ENCODE measurements around the gene CCDC127. TPM values are rescaled to one million over a fixed set of nuclear protein-coding genes. Genes with fewer than 3 reads are reported as not detected.
A peak's percentile ranks its signal among the peaks of the same experiment; 100 is the strongest.

The CCDC127 gene
- total RNA-seq, 1 donor from 2014 or later, result 10.1 TPM

DNA sequence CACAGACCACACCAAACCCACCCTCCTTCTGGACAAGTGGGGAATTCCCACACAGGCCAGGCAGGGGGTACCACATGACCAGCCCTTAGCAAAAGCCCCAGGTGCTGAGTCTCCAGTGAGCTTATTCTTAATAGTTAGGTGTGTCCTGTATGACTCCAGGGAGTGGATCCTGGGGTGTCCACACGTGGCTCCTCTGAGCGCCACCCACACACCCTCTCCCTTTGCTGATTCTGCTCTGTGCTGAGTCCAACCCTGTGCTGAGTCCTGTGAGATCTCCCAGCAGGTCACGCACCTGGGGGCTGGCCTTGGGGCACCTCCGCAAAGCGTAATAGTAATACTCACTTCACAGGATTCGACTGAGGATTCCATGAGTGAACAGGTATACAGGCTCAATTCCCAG lies 14.0 kb downstream of the CCDC127 start:
- TF ChIP-seq, protein P1, sequence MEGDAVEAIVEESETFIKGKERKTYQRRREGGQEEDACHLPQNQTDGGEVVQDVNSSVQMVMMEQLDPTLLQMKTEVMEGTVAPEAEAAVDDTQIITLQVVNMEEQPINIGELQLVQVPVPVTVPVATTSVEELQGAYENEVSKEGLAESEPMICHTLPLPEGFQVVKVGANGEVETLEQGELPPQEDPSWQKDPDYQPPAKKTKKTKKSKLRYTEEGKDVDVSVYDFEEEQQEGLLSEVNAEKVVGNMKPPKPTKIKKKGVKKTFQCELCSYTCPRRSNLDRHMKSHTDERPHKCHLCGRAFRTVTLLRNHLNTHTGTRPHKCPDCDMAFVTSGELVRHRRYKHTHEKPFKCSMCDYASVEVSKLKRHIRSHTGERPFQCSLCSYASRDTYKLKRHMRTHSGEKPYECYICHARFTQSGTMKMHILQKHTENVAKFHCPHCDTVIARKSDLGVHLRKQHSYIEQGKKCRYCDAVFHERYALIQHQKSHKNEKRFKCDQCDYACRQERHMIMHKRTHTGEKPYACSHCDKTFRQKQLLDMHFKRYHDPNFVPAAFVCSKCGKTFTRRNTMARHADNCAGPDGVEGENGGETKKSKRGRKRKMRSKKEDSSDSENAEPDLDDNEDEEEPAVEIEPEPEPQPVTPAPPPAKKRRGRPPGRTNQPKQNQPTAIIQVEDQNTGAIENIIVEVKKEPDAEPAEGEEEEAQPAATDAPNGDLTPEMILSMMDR (IDR thresholded peaks at IDR 0.05; ENCODE audit: unreplicated experiment), result no peak
- Mint-ChIP-seq H3K9me3 (ENCODE audit: low read depth) (no peaks in the 10 kb centered on the region), H3K4me3 (ENCODE audit: low read depth) (no peak overlapping the region), H3K27ac (no peak overlapping the region), H3K4me1 (ENCODE audit: low read depth) (peaks cover 5% of the 10 kb centered on the region), H3K27me3 (no peaks in the 10 kb centered on the region), H3K36me3 (ENCODE audit: insufficient read depth) (peaks cover 9% of the 10 kb centered on the region)
- DNase-seq (ENCODE audit: low spot score, unreplicated experiment), result no peak

DNA sequence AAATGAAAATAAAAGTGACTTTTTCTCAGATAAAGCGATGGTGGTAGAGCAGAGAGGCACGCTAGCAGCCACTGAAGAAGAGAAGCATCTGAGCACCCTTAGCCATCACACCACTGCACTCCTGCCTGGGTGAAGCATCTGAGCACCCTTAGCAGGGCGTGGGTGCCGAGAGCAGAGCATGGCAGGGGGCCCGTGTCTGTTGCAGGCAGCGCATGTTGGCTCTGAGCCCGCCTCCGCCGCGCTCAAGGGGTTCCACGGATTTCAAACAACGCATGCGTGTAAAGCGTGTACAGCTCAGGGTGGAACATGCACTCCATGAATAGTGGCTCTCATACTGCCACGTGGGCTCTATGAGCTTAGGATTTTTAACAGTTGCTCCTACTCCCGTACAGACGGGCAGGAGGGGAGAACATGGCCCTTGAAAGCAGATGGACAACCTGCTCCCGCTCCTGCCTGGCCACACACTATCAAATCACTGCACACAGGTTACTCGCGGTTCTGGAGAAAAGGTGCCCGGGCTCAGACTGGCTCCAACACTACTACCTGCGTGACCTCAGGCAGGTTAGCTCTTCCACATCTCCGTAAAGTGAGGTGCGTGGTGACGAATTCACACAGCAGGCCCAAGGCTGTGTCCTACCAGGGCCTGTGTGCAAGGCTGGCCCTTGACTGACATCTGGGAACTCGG lies 14.6 kb downstream of the CCDC127 start:
- TF ChIP-seq, protein P1 (IDR thresholded peaks at IDR 0.05; ENCODE audit: unreplicated experiment), result no peak
- DNase-seq (ENCODE audit: low spot score, unreplicated experiment), result no peak
- Mint-ChIP-seq H3K27ac (peak overlapping the region; percentile 11), H3K36me3 (ENCODE audit: insufficient read depth) (peaks cover 9% of the 10 kb centered on the region), H3K9me3 (ENCODE audit: low read depth) (no peaks in the 10 kb centered on the region), H3K4me3 (ENCODE audit: low read depth) (no peak overlapping the region), H3K4me1 (ENCODE audit: low read depth) (peaks cover 5% of the 10 kb centered on the region), H3K27me3 (no peaks in the 10 kb centered on the region)

DNA sequence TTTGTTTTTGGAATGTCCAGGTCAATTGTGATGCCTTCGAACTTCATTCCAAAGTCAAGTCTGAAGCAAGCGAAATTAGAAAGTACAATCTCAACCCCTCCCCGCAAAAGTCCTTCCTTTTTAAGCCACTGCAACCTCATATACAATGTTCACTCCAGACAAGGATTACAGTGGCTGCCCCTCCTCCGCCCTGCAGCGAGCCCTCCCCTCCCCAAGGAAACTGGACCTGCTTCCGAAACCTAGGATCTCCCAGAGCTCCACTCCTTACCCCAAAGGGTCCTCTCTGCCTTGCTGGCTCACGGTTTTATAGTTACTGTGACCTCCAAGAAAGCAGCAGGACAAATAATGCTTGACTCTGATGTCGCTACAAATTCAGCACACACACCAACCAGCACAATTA lies 16.3 kb downstream of the CCDC127 start:
- no peaks in the 10 kb centered on the region for H3K27me3 Mint-ChIP-seq
- H3K4me1 Mint-ChIP-seq (ENCODE audit: low read depth), result no peaks in the 10 kb centered on the region
- peaks cover 9% of the 10 kb centered on the region for H3K36me3 Mint-ChIP-seq (ENCODE audit: insufficient read depth)
- no peak for DNase-seq (ENCODE audit: low spot score, unreplicated experiment)
- H3K9me3 Mint-ChIP-seq (ENCODE audit: low read depth), result no peaks in the 10 kb centered on the region
- no peak overlapping the region for H3K27ac Mint-ChIP-seq
- TF ChIP-seq, protein P1 (IDR thresholded peaks at IDR 0.05; ENCODE audit: unreplicated experiment), result no peak
- H3K4me3 Mint-ChIP-seq (ENCODE audit: low read depth), result no peak overlapping the region

DNA sequence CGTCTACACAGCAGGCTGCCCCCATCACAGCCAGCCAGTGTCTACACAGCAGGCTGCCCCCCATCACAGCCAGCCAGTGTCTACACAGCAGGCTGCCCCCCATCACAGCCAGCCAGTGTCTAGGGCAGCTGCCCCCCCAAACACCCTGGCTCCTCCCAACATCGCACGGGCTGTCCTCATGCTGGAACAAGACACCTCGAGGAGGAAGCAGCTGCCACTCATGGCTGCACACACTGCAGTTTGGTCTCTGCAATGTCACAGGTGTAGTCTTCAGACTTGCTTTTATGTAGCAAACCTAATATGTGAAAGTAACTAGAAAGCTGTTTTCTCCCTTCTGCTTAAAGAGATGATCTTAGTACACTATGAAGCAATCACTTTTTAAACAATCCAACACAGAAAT lies 17.0 kb downstream of the CCDC127 start:
- no peak for DNase-seq (ENCODE audit: low spot score, unreplicated experiment)
- H3K4me3 Mint-ChIP-seq (ENCODE audit: low read depth), result no peak overlapping the region
- no peaks in the 10 kb centered on the region for H3K9me3 Mint-ChIP-seq (ENCODE audit: low read depth)
- no peaks in the 10 kb centered on the region for H3K27me3 Mint-ChIP-seq
- H3K27ac Mint-ChIP-seq, result no peak overlapping the region
- TF ChIP-seq, protein P1 (IDR thresholded peaks at IDR 0.05; ENCODE audit: unreplicated experiment), result no peak
- H3K4me1 Mint-ChIP-seq (ENCODE audit: low read depth), result no peaks in the 10 kb centered on the region
- H3K36me3 Mint-ChIP-seq (ENCODE audit: insufficient read depth), result peaks cover 9% of the 10 kb centered on the region

DNA sequence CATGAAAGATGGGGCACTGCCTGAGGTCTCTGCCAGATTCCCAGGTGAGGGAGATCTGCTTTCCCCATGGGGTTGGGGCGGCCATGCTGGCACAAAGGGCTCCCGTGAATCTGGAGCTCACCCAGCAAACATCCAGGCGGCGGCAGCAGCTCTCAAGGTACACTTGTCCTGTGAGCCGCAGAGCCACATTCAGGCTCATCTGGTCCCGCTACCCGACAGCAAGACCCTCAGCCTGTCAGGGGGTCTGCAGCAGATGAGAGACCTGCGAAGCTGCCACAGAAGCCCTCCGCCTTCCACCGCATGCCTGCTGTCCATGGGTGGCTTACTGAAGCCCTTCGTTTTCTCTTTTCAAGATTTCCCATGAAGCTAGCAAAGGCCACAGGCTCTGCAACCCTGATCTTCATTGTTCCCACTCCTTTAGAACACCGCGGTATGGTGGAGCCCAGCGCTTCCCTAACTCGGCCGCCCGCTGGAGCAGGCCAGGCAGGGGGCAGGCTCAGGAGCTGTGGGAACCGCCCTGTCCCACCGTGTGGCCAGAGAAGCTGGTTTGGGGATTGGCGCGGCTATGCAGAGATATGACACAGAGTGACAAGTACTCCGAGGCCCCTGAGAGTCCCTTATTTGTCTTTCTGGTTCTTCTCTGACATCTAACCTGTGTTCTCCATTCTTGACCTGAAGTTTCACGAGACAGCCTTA lies 17.9 kb downstream of the CCDC127 start:
- no peaks in the 10 kb centered on the region for H3K27me3 Mint-ChIP-seq
- no peak for DNase-seq (ENCODE audit: low spot score, unreplicated experiment)
- no peak overlapping the region for H3K27ac Mint-ChIP-seq
- no peaks in the 10 kb centered on the region for H3K4me1 Mint-ChIP-seq (ENCODE audit: low read depth)
- H3K36me3 Mint-ChIP-seq (ENCODE audit: insufficient read depth), result peaks cover 9% of the 10 kb centered on the region
- H3K9me3 Mint-ChIP-seq (ENCODE audit: low read depth), result no peaks in the 10 kb centered on the region
- TF ChIP-seq, protein P1 (IDR thresholded peaks at IDR 0.05; ENCODE audit: unreplicated experiment), result no peak
- H3K4me3 Mint-ChIP-seq (ENCODE audit: low read depth), result no peak overlapping the region
